Neural crest cell (in vitro differentiated cells): ENCODE measurements around the gene MGAM2. TPM values are rescaled to one million over a fixed set of nuclear protein-coding genes. Genes with fewer than 3 reads are reported as not detected.

Source experiments
- DNase-seq: peaks from one replicate; pipeline ENCODE4 v3.0.0; 2021; ENCODE audit warnings: low read depth, mixed read lengths, low spot score
- H3K27ac Mint-ChIP-seq: one replicate; pipeline ENCODE4 v1.8.0; 2021; ENCODE audit warnings: mild to moderate bottlenecking, mixed read lengths; ENCODE audit not compliant: unreplicated experiment
- H3K27me3 Mint-ChIP-seq: 2 replicates; pipeline ENCODE4 v1.8.0; 2021; ENCODE audit warnings: low read depth, mild to moderate bottlenecking, mixed read lengths
- H3K36me3 Mint-ChIP-seq: 2 replicates; pipeline ENCODE4 v1.8.0; 2021; ENCODE audit warnings: low read depth, mild to moderate bottlenecking, mixed read lengths
- H3K4me1 Mint-ChIP-seq: 2 replicates; pipeline ENCODE4 v1.8.0; 2021; ENCODE audit warnings: mixed read lengths
- H3K4me3 Mint-ChIP-seq: one replicate; pipeline ENCODE4 v1.8.0; 2021; ENCODE audit warnings: mild to moderate bottlenecking, mixed read lengths
- H3K9me3 Mint-ChIP-seq: 2 replicates; pipeline ENCODE4 v1.8.0; 2021; ENCODE audit warnings: mixed read lengths
- CTCF ChIP-seq: fragments of 200-600 bp; sonication (generic); conservative IDR thresholded peaks from 2 replicates; pipeline ENCODE4 v1.5.0; 2021; ENCODE audit warnings: antibody characterized with exemption, mild to moderate bottlenecking
- total RNA-seq: library from RNA; stranded (reverse); gene quantifications from 2 replicates; pipeline ENCODE4 v1.2.1, GENCODE V29; 2021

MGAM2 gene
- total RNA-seq, 1 donor from 2014 or later, result 0.07 TPM

- DNase-seq, result no peak
- TF ChIP-seq CTCF, result no peak
- no peaks in the 10 kb centered on the region for H3K9me3 Mint-ChIP-seq
- H3K27ac Mint-ChIP-seq, result no peak overlapping the region
- no peaks in the 10 kb centered on the region for H3K36me3 Mint-ChIP-seq
- H3K4me1 Mint-ChIP-seq, result no peaks in the 10 kb centered on the region
- peaks cover 6% of the 10 kb centered on the region for H3K27me3 Mint-ChIP-seq
- no peak overlapping the region for H3K4me3 Mint-ChIP-seq
Observed at GRCh38 chr7:142185069-142185468, 73.6 kb downstream of the MGAM2 start.

- Mint-ChIP-seq H3K9me3 (no peaks in the 10 kb centered on the region), H3K27me3 (peaks cover 6% of the 10 kb centered on the region), H3K27ac (no peak overlapping the region), H3K4me3 (no peak overlapping the region), H3K4me1 (no peaks in the 10 kb centered on the region), H3K36me3 (no peaks in the 10 kb centered on the region)
- no peak for TF ChIP-seq CTCF
- DNase-seq, result no peak
Observed at GRCh38 chr7:142185801-142186200, 74.3 kb downstream of the MGAM2 start.

- H3K9me3 Mint-ChIP-seq, result no peaks in the 10 kb centered on the region
- H3K4me1 Mint-ChIP-seq, result no peaks in the 10 kb centered on the region
- no peak for DNase-seq
- H3K4me3 Mint-ChIP-seq, result no peak overlapping the region
- peaks cover 15% of the 10 kb centered on the region for H3K27me3 Mint-ChIP-seq
- no peaks in the 10 kb centered on the region for H3K36me3 Mint-ChIP-seq
- H3K27ac Mint-ChIP-seq, result no peak overlapping the region
- no peak for TF ChIP-seq CTCF
Observed at GRCh38 chr7:142188154-142188553, 76.6 kb downstream of the MGAM2 start.

GRCh38 chr7:142188846-142189245, 77.3 kb downstream of the MGAM2 start:
- H3K27me3 Mint-ChIP-seq, result peaks cover 22% of the 10 kb centered on the region
- no peaks in the 10 kb centered on the region for H3K36me3 Mint-ChIP-seq
- no peak overlapping the region for H3K27ac Mint-ChIP-seq
- no peak overlapping the region for H3K4me3 Mint-ChIP-seq
- H3K4me1 Mint-ChIP-seq, result no peaks in the 10 kb centered on the region
- TF ChIP-seq CTCF, result peak; percentile 68
- H3K9me3 Mint-ChIP-seq, result no peaks in the 10 kb centered on the region
- no peak for DNase-seq

- Mint-ChIP-seq H3K27me3 (peaks cover 19% of the 10 kb centered on the region), H3K4me1 (no peaks in the 10 kb centered on the region), H3K9me3 (no peaks in the 10 kb centered on the region), H3K4me3 (no peak overlapping the region), H3K36me3 (no peaks in the 10 kb centered on the region), H3K27ac (no peak overlapping the region)
- no peak for TF ChIP-seq CTCF
- DNase-seq, result no peak
Observed at GRCh38 chr7:142194201-142194600, 82.7 kb downstream of the MGAM2 start.
